Activated naive CD4-positive, alpha-beta T cell (primary cell): Measurements from ENCODE around the gene LDLRAD3.
"Not testable (repeated sequence)": the region's sequence is repeated elsewhere in the genome, so short reads cannot be mapped to it uniquely, and the experiment has no call there.

ENCODE experiments used
- DNase-seq, 4 experiments: peaks; one replicate each; lab custom pipeline; 2025; lab: John Stamatoyannopoulos, UW

Gene LDLRAD3

DNA sequence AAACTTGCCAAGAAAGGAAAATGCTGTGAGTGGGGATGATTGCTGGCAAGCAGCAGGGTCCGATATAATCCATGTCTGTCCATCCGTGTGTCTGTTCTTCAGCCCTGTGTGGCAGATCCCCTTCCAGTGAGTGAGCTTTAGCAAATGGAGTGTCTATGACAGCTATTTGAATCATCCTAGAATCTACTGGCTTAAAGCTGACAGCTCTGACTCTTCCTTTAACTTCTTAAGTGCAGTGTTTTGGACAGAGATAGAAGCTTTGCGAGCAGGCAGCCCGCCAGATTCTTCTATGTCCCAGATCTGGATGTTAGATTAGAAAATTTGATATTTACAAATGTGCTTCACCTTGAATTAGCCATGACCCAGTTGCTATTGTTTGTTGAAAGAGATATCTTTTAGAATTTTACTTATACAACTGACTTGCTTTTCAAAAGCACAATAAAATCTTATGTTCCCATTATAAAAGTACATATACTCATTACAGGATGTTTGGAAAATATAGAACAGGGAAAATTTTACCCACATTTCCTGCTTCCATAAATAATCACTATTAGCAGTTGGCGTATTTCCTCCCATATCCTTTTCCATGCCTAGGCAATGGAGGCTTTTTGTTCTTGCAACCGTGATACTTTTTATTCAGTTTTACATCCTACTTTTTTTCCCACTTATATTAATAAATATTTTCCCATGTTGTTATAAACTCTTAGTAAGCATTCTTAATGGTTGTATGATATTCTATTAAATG is 220.8 kb downstream of the LDLRAD3 start:
- DNase-seq, result no peak

DNA sequence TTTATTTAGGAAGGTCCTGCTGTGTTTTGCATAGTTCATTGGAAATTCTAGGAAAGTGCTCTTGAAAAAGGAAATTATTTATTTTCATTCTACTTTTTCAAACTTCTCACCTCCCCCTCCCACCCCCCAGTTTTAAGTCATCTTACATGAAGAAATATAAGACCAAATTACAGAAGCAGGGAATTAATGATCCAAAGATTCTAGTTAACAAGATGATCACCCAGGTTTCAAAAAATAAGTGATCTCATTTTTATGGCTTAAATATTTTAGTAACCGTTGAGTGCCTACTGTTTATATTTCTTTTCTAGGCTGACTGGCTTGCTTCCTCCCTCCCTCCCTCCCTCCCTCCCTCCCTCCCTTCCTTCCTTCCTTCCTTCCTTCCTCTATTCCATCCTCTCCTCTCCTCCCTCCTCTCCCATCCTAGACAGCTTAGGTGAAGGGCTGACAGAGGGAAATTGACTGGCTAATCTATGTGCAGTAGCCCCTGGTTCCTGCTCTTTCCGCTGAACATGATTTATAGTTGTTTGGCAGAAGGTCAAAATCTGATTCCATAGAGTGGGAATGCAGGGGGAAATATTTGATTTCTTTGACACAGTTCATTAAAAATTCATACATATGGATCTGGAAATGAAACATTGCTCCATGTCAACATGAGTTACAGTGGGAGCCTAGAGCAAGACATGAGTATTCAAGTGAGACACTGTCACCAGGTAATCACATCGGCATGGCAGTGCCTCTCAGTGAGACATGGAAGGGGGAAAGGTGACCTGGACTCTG is 221.9 kb downstream of the LDLRAD3 start:
- no peak for DNase-seq

DNA sequence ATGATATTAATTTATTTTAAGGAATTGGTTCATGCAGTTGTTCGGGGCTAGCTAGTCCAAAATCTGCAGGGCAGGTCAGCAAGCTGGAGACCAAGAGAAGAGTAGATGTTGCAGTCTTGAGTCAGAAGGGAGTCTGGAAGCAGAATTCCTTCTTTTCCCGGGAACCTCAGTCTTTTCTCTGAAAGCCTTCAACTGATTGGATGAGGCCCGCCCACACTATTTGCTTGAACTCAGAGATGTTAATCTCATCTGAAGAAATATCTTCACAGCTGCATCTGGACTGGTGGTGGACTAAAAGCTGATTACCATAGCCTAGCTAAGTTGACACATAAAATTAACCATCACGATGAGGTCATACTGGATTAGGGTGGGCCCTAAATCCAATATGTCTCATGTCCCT is 223.2 kb downstream of the LDLRAD3 start:
- no peak for DNase-seq

DNA sequence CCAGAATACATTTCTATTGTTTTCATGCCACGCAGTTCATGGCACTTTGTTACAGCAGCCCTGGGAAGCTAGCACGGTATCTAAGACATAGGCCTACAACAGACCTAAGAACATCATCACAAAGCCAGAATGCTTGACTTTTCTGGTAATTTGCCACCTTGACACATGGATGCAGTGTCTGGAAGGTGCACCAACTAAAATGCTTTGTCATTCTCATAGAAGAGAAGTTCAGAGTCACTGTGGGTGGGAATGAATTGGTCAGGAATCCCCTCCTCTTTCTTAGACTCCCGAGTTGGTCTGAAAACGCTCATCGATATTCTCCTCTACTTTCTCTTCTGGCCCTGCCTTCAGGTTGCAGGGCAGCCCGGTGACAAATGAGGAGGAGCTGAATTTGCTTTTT is 223.9 kb downstream of the LDLRAD3 start:
- DNase-seq, result no peak

DNA sequence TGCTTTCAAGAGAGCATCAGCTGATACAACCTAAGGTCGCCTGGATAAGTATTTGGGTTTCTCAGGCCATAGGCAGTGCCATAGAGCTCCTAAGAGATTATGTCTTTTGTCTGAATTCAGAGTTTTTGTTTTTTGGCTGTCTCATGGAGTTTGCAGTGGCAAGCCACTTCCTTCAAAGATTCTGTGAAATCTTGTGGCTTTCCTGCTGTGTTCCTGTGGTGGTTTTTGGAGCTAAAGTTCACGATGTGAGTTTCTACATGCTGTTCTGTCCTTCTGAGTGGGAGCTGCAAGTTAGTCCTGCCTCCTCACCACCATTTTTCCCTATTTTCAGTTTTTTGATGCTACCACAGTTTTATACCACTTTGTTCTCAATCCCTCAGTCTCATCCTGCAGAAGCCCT is 234.0 kb downstream of the LDLRAD3 start:
- DNase-seq, result no peak

DNA sequence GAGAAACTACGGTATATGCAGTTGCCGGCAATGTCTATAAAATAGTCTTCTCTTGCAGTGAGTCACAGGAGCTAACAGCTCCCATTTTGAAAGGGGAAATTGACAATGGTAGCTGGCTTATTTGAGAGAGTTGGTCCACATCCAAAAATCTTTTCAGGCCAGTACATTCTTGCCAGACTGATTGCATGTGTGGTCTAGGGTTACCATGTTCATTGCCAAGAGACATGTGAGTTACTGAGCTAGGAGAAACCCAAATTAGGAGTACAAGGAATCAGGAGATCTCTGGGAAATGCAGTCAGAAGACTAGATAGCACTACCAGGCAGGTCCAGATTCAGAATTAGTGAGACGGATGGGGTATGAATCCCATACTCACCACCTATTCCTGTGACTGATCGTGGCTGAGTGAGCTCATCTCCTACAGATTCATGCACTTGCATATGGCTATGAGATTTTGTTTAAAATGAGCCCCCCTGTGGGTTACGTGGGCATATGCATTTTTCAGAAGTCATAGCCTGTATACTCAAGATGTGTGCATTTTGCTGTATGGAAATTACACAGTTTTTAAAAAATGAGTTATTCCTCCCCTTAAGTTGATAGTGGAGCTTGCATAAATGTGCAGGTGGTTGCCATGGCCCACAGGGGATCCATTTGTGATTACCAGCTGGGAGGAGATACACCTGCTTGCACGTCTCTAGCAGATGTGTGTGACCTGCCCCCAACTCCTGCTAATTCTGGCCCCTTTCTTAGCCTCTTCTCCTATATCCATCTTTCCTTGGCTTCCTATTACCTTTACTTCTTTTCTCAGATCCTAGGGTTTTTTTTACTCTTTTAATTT is 242.7 kb downstream of the LDLRAD3 start:
- DNase-seq, result no peak

DNA sequence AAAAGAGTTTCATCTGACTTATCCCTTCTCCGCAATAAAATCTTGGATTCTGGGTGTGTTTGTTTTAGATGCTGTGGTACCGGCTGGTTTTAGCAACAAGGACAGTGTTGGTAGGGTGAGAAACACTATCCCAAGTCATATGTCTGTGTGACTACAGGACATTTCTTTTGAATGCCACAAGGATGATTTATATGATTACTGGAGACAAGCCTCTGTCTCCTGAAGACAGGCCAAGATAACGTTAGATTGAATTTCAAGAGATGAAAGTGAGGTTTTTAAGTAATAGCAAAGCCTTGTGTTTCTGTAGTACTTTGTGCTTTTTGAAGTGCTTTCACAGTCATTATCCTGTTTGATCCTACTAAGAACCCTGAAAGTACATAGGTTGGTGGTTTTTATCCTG is 243.8 kb downstream of the LDLRAD3 start:
- DNase-seq, result no peak

DNA sequence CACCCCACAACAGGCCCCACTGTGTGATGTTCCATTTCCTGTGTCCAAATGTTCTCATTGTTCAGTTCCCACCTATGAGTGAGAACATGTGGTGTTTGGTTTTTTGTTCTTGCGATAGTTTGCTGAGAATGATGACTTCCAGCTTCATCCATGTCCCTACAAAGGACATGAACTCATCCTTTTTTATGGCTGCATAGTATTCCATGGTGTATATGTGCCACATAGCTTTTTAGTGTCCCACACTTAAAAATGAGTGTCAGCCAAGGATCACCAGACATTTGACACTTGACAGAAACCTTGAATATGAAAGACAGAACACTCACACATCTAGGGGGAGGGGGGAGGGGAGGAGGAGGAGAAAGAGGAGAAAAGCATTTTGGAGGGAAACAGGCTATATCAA is 245.9 kb downstream of the LDLRAD3 start:
- not testable (repeated sequence) for DNase-seq

DNA sequence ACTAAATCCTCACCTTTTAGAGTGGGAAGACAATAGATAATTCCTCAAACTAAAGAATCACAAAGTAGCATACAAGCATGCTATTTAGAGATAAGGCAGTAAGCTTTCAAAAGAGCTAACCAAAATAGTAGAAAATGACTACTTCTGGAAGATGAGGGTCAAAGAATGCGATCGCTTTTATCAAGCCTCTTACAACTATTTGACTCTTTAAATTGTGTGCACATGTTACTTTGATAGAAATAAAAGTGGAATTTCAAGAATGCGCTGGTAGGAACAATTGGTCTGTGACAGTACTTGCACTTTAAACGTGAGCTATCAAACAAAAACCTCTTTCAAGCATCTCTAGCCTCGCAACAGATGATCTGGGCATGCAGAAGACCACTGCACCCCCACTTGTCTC is 248.1 kb downstream of the LDLRAD3 start:
- DNase-seq, result no peak

DNA sequence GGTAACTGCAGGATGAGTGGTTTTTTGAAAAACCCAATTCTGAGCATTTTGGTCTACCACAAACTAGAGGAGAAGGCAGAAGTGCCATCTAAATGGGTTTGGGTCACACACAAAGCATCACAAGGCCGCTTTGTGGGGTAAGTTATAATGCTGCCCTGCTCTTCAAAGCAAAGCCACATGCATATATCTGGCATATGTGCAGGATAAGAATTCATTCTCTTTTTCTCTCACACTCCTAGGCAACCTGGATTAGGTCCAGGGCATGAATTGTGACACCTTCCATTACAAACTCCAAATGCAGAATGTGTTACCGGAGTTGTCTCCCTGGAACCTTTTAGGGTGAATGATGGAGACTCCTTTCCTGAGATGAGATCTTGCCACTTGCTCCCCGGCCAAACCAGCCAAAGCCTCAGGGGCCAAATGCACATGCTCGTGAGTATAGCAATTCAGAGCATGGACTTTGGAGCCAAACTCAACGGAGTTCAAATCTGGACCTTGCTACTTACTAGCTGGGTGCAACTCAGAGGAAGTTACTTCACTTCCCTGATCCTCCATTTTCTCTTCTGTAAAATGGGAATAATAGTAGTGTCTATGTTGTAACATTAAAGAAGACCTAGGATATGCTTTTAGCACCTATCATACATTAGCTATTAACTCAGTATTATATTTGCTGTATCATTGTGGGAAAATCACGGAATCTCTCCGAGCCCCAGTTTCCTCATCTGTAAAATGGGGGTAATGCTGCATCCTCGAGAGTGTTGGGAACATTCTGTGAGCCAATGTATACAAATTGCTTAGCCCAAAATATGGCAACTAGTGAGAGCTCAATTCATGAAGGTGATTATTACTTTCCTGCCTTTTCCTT is 248.8 kb downstream of the LDLRAD3 start:
- no peak for DNase-seq

DNA sequence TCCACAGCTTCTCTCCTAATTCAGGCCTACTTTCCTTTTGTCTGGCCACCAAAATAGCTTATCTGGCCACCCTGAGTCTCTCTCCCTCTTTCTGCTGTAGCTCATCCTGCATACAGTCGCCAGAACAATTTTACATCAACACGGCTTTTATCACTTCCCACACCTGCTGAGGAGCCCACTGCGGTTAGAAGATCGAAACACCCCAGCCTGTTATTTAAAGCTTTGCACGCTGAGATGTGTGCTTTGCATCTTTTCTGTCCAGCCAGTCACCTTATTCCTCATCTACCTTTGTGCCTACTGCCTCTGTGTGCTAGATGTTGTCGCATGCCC is 249.4 kb downstream of the LDLRAD3 start:
- DNase-seq, result no peak

DNA sequence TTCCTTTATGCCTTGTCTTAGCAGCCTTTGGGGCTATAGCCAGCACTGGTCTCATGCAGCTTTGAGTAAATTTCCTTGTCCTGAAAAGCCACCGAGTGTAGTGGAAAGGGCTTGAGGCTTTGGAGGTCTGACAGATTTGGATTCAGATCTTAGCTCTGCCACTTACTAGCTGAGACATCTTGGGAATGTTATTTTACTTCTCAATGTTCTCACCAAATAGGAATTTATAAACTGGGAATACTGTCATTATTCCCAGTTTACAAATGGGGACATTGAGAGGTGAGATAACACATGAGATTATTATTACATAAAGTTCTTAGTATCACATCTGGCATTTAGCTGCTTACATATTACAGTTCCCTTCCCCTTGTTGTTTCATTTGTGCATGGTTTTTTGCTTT is 249.9 kb downstream of the LDLRAD3 start:
- no peak for DNase-seq

DNA sequence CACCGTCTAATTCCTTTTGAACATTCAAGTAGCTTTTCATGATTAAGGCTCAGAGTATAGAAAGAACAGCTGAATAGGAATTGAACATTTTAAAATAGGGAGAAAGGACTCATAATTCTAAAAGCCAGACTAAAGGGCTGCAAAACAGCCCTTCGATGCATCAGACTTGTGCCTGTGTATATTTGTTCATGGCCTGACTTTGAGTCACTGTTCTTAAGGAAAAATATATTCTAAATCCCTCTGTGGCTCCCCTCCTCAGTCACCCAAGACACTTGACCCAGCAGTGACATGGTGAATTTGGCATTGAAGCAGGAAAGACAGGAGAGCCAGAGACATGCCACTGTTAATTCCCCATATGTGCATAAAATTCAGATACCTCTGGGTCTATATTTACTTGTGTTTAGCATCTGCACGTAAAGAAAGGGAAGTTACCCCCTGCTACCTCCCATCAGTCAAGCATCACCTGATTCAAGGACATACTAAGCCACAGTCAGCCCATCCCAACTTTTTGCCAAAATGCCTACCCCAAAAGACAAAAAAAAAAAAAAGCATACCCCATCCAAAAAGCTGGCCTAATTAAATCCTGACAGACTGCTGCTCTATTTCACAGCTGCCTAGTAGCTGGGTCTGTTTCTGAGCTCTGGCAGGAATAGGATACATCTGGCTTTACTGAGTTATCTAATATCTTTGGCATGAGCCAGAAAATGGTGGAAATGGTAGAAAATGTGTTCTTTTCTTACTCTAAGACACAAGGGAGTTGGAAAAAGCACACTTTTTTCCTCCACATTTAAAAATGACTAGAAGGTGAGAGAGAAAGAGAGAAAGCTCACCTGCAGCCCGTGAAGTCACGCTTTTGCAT is 251.9 kb downstream of the LDLRAD3 start:
- DNase-seq, result no peak

DNA sequence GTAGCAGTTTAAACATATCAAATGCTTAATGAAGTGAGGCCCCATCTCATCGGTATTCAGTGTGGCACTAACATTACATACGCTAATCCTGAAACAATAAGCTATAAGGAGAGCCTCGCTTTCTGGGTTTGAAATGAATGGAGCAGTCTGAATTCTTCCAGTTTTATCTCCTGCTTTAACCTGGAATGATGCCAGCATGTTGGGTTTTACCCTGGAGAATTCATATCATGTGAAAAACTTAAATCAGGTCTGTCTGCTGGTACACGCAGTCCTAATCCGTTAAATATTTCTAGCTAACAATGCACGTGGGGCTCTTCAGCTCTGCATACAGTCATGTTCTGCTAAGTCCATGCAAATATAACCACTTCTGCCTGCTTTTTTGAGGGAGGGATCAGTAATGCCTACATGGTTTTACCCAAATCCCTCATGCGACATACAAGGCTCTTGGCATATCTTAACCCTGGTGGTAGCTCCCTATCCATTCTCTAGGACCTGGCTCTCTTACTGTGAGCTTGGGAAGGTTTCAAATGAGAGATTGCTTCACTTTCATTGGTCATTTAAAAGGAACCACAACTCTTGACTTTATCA is 252.6 kb downstream of the LDLRAD3 start:
- no peak for DNase-seq

DNA sequence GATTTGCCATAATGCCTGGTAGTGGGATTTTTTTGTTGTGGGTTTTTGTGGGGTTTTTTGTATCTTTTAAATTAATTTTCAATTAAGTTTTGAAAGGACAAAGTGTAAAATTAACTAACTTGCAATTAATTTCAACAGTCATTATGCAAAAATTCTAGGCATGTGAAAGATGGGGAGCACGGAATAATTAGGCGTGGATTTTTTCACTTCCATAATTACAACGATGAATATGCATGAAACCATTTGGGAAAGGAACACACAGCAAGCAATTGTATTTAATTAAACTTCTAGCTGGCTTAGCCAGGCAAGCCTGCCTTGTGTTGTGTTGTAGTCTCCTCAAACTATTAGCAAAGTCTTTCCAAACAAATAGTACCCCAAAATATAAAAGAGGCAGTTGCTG is 257.5 kb downstream of the LDLRAD3 start:
- DNase-seq, result no peak

DNA sequence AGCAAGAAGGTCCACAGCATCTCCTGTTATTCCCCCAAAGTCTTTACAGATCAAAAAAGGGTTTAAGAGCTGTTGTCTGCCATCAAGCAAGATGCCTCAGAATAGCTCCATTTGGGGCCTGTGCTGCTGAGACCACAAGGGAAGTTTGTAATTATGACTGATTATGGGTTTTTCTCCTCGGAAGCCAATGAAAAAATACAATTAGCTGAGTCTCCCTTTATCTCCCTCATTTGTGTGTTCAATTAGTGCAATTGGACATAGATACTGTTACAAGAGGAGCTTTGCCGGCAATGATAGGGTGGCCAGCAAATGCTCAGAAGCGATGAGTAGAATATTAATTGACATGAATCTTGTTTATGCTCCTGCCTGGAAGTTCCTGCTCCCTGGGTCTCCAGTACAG is 261.7 kb downstream of the LDLRAD3 start:
- DNase-seq, result no peak

DNA sequence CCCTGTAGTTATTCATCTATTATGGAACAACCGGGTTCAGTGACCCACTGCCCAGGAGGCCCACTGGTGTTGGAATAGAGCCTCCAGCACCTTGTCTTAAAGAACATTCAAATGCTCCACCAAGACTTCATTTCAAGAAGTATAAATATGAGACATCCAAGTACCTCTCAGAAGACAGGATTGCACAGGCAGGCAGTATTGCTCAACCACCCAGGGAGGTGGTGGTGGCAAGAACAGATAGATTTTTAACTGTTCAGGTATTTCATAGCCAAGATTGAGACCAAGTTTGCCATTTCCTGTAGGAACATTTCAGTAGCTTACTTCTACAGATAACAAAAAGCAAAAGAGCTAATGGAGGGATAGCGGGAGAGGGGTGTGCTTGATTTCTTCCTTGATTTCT is 266.7 kb downstream of the LDLRAD3 start:
- DNase-seq, result no peak

DNA sequence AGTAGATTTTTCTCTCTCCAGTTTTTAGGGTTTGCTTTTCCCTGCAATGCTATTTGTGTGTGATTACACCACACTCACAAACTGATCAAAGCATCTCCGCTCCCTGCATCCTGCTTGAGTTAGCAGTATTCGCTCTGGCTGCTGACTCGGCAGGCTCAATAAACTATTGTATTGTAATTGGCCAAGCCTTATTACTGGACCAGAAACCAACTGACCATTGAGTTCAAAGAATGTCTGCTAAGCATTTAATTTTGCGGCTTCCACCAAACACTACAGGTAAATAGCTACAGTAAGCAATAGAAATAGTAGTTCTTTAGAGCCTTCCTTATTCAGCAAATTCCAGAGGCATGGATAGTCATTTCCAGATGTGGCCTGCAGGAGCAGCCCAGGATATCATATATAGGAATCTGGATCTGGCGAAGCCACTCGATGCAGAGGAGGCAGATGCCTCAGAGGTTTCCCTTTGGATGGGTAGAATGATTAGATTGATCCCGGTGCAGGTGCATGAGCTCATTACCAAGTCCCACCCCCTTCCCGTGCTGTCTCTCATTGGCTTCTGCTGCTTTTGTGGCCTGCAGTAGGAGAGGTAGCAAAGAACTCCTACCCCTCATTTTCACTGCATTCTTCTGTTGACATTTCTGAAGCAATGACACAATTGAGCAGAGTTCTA is 268.0 kb downstream of the LDLRAD3 start:
- DNase-seq, result no peak

DNA sequence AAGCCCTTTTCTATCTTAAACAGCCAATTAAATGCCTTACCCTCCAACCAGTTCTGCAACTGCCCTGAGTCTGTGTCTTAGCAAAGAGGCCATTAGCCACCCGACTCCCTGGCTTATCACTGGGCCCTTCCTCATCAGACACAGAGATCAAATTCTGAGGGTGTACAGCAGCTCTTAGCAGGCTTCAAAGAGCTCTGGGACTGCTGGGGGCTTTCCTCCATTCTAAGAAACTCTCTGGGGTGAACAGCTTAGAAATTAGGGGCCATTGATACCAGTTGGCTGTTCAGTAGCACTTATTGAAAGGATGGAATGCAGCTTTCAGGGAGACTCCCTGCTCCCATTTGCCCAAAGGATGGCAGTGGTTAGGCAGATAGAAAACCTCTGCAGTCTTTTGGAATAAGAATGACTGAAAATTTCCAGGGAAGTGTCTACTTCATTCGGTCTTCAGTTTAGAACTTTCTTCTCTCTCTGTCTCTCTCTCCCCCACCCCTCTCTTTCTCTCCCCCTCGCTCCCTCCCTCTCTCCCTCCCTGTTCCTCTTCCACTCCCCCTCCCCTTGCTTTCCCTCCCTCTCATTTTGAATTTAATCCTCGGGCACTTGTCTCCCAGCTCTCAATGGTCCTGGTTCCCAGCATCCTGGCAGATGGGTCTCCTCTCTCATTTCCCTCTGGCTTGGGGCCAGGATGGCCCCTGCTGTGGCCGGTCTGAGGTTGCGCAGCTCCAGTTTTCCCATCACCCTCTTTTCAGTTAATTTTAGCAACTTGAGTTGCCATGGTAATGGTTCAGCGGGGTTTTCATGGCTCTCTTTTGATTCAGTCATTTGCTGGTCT is 268.9 kb downstream of the LDLRAD3 start:
- DNase-seq, result no peak
